Liver (tissue), 9 donors: ENCODE data around the gene GJC1. TPM values are rescaled to one million over a fixed set of nuclear protein-coding genes. Genes with fewer than 3 reads are reported as not detected.

Source experiments
- DNase-seq: peaks from one replicate; pipeline ENCODE4 v3.0.0-alpha.2; 2017; ENCODE audit warnings: low spot score
- H3K27ac ChIP-seq, 2 donors: one replicate each; pipeline ENCODE4 v1.7.0; 2013; ENCODE audit warnings: inconsistent platforms in 2 of 2, low read length in 2 of 2, control low read depth in 1 of 2, low read depth in 1 of 2, mild to moderate bottlenecking in 1 of 2
- H3K27me3 ChIP-seq, 4 donors: one replicate each; pipeline versions ENCODE4 v1.6.1 to v1.7.0; 2013; ENCODE audit warnings: low read length in 3 of 4, inconsistent platforms in 1 of 4, mild to moderate bottlenecking in 1 of 4, moderate library complexity in 1 of 4; ENCODE audit not compliant: control insufficient read depth in 4 of 4, insufficient read depth in 4 of 4
- H3K36me3 ChIP-seq, 4 donors: one replicate each; pipeline versions ENCODE4 v1.6.1 to v1.7.0; 2013; ENCODE audit warnings: low read length in 3 of 4, mild to moderate bottlenecking in 3 of 4, low read depth in 1 of 4, moderate library complexity in 1 of 4; ENCODE audit not compliant: control insufficient read depth in 4 of 4, insufficient read depth in 3 of 4
- H3K4me1 ChIP-seq, 4 donors: one replicate each; pipeline versions ENCODE4 v1.6.1 to v1.7.0; 2013; ENCODE audit warnings: low read length in 3 of 4, mild to moderate bottlenecking in 3 of 4, moderate library complexity in 1 of 4; ENCODE audit not compliant: control insufficient read depth in 4 of 4, insufficient read depth in 4 of 4
- H3K4me3 ChIP-seq, 3 donors: one replicate each; pipeline versions ENCODE4 v1.6.1 to v1.7.0; 2013; ENCODE audit warnings: low read length in 3 of 3, control low read depth in 1 of 3, low read depth in 1 of 3, mild to moderate bottlenecking in 1 of 3
- H3K9ac ChIP-seq, 2 donors: one replicate each; pipeline ENCODE4 v1.7.0; 2013; ENCODE audit warnings: low read length in 2 of 2, mild to moderate bottlenecking in 2 of 2, moderate library complexity in 2 of 2, control low read depth in 1 of 2, low read depth in 1 of 2
- H3K9me3 ChIP-seq, 4 donors: one replicate each; pipeline versions ENCODE4 v1.6.1 to v1.7.0; 2013; ENCODE audit warnings: low read length in 3 of 4; ENCODE audit not compliant: control insufficient read depth in 4 of 4
- EGR1 ChIP-seq, 2 donors: IDR thresholded peaks; 2 replicates each; pipeline ENCODE4 v1.6.1; 2016 to 2018; ENCODE audit warnings: antibody characterized with exemption in 2 of 2, low read depth in 2 of 2
- FOXA1 ChIP-seq: IDR thresholded peaks from 2 replicates; pipeline ENCODE4 v1.6.1; 2016; ENCODE audit warnings: antibody characterized with exemption
- FOXA2 ChIP-seq: IDR thresholded peaks from 2 replicates; pipeline ENCODE4 v1.6.1; 2016; ENCODE audit warnings: antibody characterized with exemption
- GABPA ChIP-seq, 2 donors: IDR thresholded peaks in 1 of 2; conservative IDR thresholded peaks in 1 of 2; 2 replicates each; pipeline ENCODE4 v1.6.1; 2016; ENCODE audit warnings: antibody characterized with exemption in 2 of 2, mild to moderate bottlenecking in 1 of 2, moderate library complexity in 1 of 2
- HNF4A ChIP-seq, 2 donors: conservative IDR thresholded peaks; 2 replicates each; pipeline ENCODE4 v1.6.1; 2016; ENCODE audit warnings: antibody characterized with exemption in 2 of 2, mild to moderate bottlenecking in 2 of 2
- HNF4G ChIP-seq: IDR thresholded peaks from 2 replicates; pipeline ENCODE4 v1.6.1; 2016; ENCODE audit warnings: antibody characterized with exemption
- JUND ChIP-seq, 2 donors: IDR thresholded peaks; 2 replicates each; pipeline ENCODE4 v1.6.1; 2016; ENCODE audit warnings: antibody characterized with exemption in 2 of 2
- NR2F2 ChIP-seq: IDR thresholded peaks from 2 replicates; pipeline ENCODE4 v1.6.1; 2016; ENCODE audit warnings: antibody characterized with exemption
- RAD21 ChIP-seq, 2 donors: IDR thresholded peaks; 2 replicates each; pipeline ENCODE4 v1.6.1; 2016; ENCODE audit warnings: antibody characterized with exemption in 2 of 2, mild to moderate bottlenecking in 2 of 2
- RXRA ChIP-seq, 2 donors: IDR thresholded peaks; 2 replicates each; pipeline ENCODE4 v1.6.1; 2017 to 2018; ENCODE audit warnings: antibody characterized with exemption in 2 of 2, mild to moderate bottlenecking in 1 of 2
- SP1 ChIP-seq: IDR thresholded peaks from 2 replicates; pipeline ENCODE4 v1.6.1; 2018; ENCODE audit warnings: antibody characterized with exemption, mild to moderate bottlenecking
- TAF1 ChIP-seq: conservative IDR thresholded peaks from 2 replicates; pipeline ENCODE4 v1.6.1; 2016; ENCODE audit warnings: antibody characterized with exemption, mild to moderate bottlenecking
- YY1 ChIP-seq: IDR thresholded peaks from 2 replicates; pipeline ENCODE4 v1.6.1; 2016; ENCODE audit warnings: antibody characterized with exemption, mild to moderate bottlenecking
- WGBS: extraction: QIAGEN DNeasy Blood & Tissue Kit; methylation state at CpG from one replicate; pipeline ENCODE4 v1.1.7; 2013; 5-methylcytosine and 5-hydroxymethylcytosine counted together
- polyA plus RNA-seq, 2 donors: library from polyadenylated mRNA; stranded (reverse) in 1 of 2; unstranded in 1 of 2; fragments of 200-250 nt in 1 of 2; fragments of >200 nt in 1 of 2; fragmentation: Nextera tagmentation in 1 of 2; extraction: Ambion mirVana in 1 of 2; gene quantifications; one replicate each; pipeline versions ENCODE4 v1.2.1 to v1.2.3, GENCODE V29; 2013 to 2015
- total RNA-seq, 2 donors: library from RNA; depleted of rRNA; stranded (reverse); fragments of >200 nt; gene quantifications; one replicate each; pipeline ENCODE4 v1.2.3, GENCODE V29; 2014
- TF ChIP-seq, protein P1 (sequence below): IDR thresholded peaks from 2 replicates; pipeline ENCODE4 v1.6.1; 2016; ENCODE audit warnings: antibody characterized with exemption
- TF ChIP-seq, protein P2 (sequence below): IDR thresholded peaks from 2 replicates; pipeline ENCODE4 v1.6.1; 2016; ENCODE audit warnings: antibody characterized with exemption
- TF ChIP-seq, protein P3 (sequence below): IDR thresholded peaks from 2 replicates; pipeline ENCODE4 v1.6.1; 2016; ENCODE audit warnings: antibody characterized with exemption, mild to moderate bottlenecking
- TF ChIP-seq, protein P4 (sequence below): IDR thresholded peaks from 2 replicates; pipeline ENCODE4 v1.6.1; 2016; ENCODE audit warnings: antibody characterized with exemption
- TF ChIP-seq, protein P5 (sequence below): fragments of 150-350 bp; IDR thresholded peaks from 2 replicates; pipeline ENCODE4 v1.5.1; 2017; ENCODE audit warnings: improper control_type of control experiment, low read depth, low read length; ENCODE audit not compliant: missing input control
- donor health status: healthy.
- donor health status: healthy.
- donor health status: healthy.
- donor health status: healthy.
- donor health status: healthy.

Gene GJC1
- total and polyA plus RNA-seq, 4 donors = 0.17 to 1.4 (median 0.77) TPM

DNA sequence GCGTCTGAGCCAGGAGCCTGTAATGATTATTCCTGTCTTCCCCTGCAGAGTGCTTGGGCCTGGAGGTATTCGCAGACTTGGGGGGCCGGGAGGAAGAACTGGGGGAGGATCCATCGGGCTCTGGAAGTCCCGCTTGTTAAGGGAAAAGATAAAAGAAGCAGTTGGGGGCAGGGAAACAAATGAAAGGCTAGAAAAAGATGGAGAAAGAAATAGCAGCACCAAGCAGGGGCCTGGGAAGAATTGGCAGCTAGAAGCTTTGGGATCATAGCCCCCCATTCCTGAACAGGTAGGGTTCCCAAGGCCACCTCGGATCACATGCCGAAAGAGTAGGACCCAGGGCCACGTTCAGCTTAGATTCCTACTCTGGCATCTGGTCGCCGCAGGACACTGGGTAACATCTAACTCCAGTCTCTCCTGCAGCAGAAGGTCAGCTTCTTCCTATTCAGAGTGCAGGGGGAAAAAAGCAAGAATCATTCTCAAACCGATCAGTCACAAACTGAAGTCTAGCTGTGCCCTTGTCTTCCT is 47.7 kb downstream of the GJC1 start:
- H3K9me3 ChIP-seq = no peaks in the 10 kb centered on the region
- H3K36me3 ChIP-seq = no peaks in the 10 kb centered on the region
- DNase-seq = no peak
- no peak for TF ChIP-seq RXRA (IDR thresholded peaks at IDR 0.05)
- TF ChIP-seq NR2F2 = no peak
- TF ChIP-seq, protein P1, sequence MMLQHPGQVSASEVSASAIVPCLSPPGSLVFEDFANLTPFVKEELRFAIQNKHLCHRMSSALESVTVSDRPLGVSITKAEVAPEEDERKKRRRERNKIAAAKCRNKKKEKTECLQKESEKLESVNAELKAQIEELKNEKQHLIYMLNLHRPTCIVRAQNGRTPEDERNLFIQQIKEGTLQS = no peak
- TF ChIP-seq, protein P2, sequence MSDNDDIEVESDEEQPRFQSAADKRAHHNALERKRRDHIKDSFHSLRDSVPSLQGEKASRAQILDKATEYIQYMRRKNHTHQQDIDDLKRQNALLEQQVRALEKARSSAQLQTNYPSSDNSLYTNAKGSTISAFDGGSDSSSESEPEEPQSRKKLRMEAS = no peak
- TF ChIP-seq SP1 = no peak
- no peak for TF ChIP-seq TAF1
- TF ChIP-seq, protein P3, sequence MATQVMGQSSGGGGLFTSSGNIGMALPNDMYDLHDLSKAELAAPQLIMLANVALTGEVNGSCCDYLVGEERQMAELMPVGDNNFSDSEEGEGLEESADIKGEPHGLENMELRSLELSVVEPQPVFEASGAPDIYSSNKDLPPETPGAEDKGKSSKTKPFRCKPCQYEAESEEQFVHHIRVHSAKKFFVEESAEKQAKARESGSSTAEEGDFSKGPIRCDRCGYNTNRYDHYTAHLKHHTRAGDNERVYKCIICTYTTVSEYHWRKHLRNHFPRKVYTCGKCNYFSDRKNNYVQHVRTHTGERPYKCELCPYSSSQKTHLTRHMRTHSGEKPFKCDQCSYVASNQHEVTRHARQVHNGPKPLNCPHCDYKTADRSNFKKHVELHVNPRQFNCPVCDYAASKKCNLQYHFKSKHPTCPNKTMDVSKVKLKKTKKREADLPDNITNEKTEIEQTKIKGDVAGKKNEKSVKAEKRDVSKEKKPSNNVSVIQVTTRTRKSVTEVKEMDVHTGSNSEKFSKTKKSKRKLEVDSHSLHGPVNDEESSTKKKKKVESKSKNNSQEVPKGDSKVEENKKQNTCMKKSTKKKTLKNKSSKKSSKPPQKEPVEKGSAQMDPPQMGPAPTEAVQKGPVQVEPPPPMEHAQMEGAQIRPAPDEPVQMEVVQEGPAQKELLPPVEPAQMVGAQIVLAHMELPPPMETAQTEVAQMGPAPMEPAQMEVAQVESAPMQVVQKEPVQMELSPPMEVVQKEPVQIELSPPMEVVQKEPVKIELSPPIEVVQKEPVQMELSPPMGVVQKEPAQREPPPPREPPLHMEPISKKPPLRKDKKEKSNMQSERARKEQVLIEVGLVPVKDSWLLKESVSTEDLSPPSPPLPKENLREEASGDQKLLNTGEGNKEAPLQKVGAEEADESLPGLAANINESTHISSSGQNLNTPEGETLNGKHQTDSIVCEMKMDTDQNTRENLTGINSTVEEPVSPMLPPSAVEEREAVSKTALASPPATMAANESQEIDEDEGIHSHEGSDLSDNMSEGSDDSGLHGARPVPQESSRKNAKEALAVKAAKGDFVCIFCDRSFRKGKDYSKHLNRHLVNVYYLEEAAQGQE = no peak
- no peak for TF ChIP-seq GABPA (IDR thresholded peaks at IDR 0.05 in 1 of 2, conservative IDR thresholded peaks at IDR 0.05 in 1 of 2)
- no peak for TF ChIP-seq JUND (IDR thresholded peaks at IDR 0.05)
- TF ChIP-seq FOXA2 = no peak
- TF ChIP-seq, protein P4, sequence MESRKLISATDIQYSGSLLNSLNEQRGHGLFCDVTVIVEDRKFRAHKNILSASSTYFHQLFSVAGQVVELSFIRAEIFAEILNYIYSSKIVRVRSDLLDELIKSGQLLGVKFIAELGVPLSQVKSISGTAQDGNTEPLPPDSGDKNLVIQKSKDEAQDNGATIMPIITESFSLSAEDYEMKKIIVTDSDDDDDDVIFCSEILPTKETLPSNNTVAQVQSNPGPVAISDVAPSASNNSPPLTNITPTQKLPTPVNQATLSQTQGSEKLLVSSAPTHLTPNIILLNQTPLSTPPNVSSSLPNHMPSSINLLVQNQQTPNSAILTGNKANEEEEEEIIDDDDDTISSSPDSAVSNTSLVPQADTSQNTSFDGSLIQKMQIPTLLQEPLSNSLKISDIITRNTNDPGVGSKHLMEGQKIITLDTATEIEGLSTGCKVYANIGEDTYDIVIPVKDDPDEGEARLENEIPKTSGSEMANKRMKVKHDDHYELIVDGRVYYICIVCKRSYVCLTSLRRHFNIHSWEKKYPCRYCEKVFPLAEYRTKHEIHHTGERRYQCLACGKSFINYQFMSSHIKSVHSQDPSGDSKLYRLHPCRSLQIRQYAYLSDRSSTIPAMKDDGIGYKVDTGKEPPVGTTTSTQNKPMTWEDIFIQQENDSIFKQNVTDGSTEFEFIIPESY = no peak
- TF ChIP-seq EGR1 (IDR thresholded peaks at IDR 0.05; ENCODE audit: low read depth in 2 of 2) = no peak
- TF ChIP-seq YY1 = no peak
- TF ChIP-seq RAD21 (IDR thresholded peaks at IDR 0.05) = no peak
- TF ChIP-seq, protein P5, sequence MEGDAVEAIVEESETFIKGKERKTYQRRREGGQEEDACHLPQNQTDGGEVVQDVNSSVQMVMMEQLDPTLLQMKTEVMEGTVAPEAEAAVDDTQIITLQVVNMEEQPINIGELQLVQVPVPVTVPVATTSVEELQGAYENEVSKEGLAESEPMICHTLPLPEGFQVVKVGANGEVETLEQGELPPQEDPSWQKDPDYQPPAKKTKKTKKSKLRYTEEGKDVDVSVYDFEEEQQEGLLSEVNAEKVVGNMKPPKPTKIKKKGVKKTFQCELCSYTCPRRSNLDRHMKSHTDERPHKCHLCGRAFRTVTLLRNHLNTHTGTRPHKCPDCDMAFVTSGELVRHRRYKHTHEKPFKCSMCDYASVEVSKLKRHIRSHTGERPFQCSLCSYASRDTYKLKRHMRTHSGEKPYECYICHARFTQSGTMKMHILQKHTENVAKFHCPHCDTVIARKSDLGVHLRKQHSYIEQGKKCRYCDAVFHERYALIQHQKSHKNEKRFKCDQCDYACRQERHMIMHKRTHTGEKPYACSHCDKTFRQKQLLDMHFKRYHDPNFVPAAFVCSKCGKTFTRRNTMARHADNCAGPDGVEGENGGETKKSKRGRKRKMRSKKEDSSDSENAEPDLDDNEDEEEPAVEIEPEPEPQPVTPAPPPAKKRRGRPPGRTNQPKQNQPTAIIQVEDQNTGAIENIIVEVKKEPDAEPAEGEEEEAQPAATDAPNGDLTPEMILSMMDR = no peak
- no peak for TF ChIP-seq HNF4G
- no peak for TF ChIP-seq HNF4A (conservative IDR thresholded peaks at IDR 0.05)
- TF ChIP-seq FOXA1 = no peak
- no peak overlapping the region for H3K9ac ChIP-seq
- no peak overlapping the region for H3K27ac ChIP-seq
- H3K4me3 ChIP-seq = no peak overlapping the region
- 62% methylated on average over 11 of the region's 11 CpGs for WGBS
- peaks cover 0 to 8% (median 3%) of the 10 kb centered on the region in 4 donors for H3K4me1 ChIP-seq
- H3K27me3 ChIP-seq = no peaks in the 10 kb centered on the region
